OCI-LY3 (cell line): Measurements from ENCODE around the gene TM9SF3.

ENCODE experiments used
- EZH2phosphoT487 ChIP-seq: fragments of 200-600 bp; shearing (Covaris generic); IDR thresholded peaks from 2 replicates; pipeline ENCODE4 v1.6.1; 2018; ENCODE audit warnings: antibody characterized with exemption, mixed run types, low read depth
- TF ChIP-seq, protein P1 (sequence below): fragments of 200-600, 300-600 bp; sonication (generic); IDR thresholded peaks from 2 replicates; pipeline ENCODE4 v1.5.1; 2014; ENCODE audit warnings: antibody characterized with exemption, low read length, low read depth

DNA sequence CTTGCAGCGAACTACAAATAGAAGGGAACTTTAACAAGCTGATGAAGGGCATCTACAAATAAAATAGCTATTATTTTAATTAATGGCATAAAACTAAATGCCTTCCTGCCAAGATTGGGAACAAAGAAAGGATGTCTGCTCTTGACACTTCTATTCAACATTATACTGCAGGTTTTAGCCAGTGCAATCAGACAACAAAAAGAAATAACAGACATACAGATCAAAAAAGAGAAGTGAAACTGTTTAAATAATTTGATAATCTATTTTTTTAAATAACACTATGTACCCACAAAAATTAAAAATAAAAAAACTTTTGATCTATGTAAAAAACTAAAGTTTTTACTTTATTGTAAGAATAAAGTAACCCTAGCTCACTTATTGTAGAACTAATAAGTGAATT, 50.7 kb downstream of the TM9SF3 start:
- TF ChIP-seq, protein P1, sequence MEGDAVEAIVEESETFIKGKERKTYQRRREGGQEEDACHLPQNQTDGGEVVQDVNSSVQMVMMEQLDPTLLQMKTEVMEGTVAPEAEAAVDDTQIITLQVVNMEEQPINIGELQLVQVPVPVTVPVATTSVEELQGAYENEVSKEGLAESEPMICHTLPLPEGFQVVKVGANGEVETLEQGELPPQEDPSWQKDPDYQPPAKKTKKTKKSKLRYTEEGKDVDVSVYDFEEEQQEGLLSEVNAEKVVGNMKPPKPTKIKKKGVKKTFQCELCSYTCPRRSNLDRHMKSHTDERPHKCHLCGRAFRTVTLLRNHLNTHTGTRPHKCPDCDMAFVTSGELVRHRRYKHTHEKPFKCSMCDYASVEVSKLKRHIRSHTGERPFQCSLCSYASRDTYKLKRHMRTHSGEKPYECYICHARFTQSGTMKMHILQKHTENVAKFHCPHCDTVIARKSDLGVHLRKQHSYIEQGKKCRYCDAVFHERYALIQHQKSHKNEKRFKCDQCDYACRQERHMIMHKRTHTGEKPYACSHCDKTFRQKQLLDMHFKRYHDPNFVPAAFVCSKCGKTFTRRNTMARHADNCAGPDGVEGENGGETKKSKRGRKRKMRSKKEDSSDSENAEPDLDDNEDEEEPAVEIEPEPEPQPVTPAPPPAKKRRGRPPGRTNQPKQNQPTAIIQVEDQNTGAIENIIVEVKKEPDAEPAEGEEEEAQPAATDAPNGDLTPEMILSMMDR = no peak
- no peak for TF ChIP-seq EZH2phosphoT487
